ENCODE measurements around the gene RPL27A. TPM values are rescaled to one million over a fixed set of nuclear protein-coding genes. Genes with fewer than 3 reads are reported as not detected.

Gene RPL27A
- polyA plus RNA-seq, 1 of the 3 experiments (the other 2 are of a cell fraction): 1,162 TPM

DNA sequence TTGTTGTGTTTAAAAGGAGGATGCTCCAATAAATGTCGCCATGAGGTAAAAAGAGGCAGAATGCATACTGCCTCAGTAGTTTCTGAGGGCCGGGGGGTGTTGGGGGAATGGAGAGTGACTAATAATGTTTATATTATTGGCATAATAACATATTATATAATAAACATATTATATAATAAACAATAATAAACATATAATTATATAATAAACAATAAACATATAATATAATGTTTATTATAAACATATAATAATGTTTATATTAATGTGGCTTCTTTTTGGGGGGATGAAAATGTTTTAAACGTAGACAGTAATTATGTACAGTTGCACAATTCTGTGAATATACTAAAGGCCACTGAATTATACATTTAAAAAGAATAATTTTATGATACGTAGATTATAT lies 35.7 kb upstream of the RPL27A start:
- no peaks in the 10 kb centered on the region for H3K79me2 ChIP-seq (ENCODE audit: insufficient read depth)
- POLR2A ChIA-PET: no interaction called here
- H3K27ac ChIP-seq (ENCODE audit: low read depth in 2 of 2, low read length in 1 of 2): no peak overlapping the region
- CTCF ChIA-PET: interaction anchor here (0.9 kb wide), 1 partner anchor 15 kb away, joined by 4 read pairs; no protein-coding TSS in a partner anchor
- no peak overlapping the region for H3K9ac ChIP-seq
- no peaks in the 10 kb centered on the region; a peak in 1 of 4 replicates for H3K4me1 ChIP-seq (ENCODE audit: control insufficient read depth in 1 of 2, insufficient read depth in 2 of 2, low read depth in 1 of 2, low read length in 1 of 2)
- H3K36me3 ChIP-seq (replicated peaks in 1 of 2; ENCODE audit: control insufficient read depth in 1 of 2, insufficient read depth in 2 of 2, low read length in 1 of 2): peaks cover 8 to 42% of the 10 kb centered on the region in 2 experiments
- H3K4me2 ChIP-seq: no peak overlapping the region
- peaks cover 6% of the 10 kb centered on the region for H3F3A ChIP-seq (replicated peaks; ENCODE audit: insufficient read depth)
- no peaks in the 10 kb centered on the region for H3K9me2 ChIP-seq
- no peak overlapping the region for H3K4me3 ChIP-seq (ENCODE audit: low read depth in 2 of 2, low read length in 1 of 2)
- H2AFZ ChIP-seq (ENCODE audit: low read depth): no peak overlapping the region
- DNase-seq: no peak
- H4K20me1 ChIP-seq (ENCODE audit: insufficient read depth): no peaks in the 10 kb centered on the region
- H3K27me3 ChIP-seq (ENCODE audit: insufficient read depth): no peaks in the 10 kb centered on the region
- WGBS (ENCODE audit: low lambda C conversion rate): 94% methylated on average over 4 of the region's 4 CpGs
- H3K9me3 ChIP-seq: no peaks in the 10 kb centered on the region
- TF ChIP-seq MXI1 (IDR thresholded peaks at IDR 0.05; ENCODE audit: low read depth, low read length) (no peak), RAD21 (IDR thresholded peaks at IDR 0.05; ENCODE audit: low read length) (no peak), TCF12 (IDR thresholded peaks at IDR 0.05) (no peak), TAF1 (IDR thresholded peaks at IDR 0.05; ENCODE audit: borderline replicate concordance, low read depth, low read length) (no peak), NFIC (IDR thresholded peaks at IDR 0.05; ENCODE audit: borderline replicate concordance) (no peak), RCOR1 (IDR thresholded peaks at IDR 0.05; ENCODE audit: low read length) (no peak), REST (IDR thresholded peaks at IDR 0.05; ENCODE audit: low read depth, low read length) (no peak), SIN3A (IDR thresholded peaks at IDR 0.05; ENCODE audit: borderline replicate concordance, low read depth, low read length) (no peak), GATA2 (CRISPR knock-in tag; IDR thresholded peaks at IDR 0.05) (no peak), TEAD4 (IDR thresholded peaks at IDR 0.05; ENCODE audit: borderline replicate concordance, insufficient read depth) (no peak), FOXM1 (IDR thresholded peaks at IDR 0.05; ENCODE audit: low read depth) (no peak), RFX5 (IDR thresholded peaks at IDR 0.05; ENCODE audit: low read length) (no peak), SMC3 (IDR thresholded peaks at IDR 0.05; ENCODE audit: low read depth, low read length) (no peak)
- TF ChIP-seq, protein P1, sequence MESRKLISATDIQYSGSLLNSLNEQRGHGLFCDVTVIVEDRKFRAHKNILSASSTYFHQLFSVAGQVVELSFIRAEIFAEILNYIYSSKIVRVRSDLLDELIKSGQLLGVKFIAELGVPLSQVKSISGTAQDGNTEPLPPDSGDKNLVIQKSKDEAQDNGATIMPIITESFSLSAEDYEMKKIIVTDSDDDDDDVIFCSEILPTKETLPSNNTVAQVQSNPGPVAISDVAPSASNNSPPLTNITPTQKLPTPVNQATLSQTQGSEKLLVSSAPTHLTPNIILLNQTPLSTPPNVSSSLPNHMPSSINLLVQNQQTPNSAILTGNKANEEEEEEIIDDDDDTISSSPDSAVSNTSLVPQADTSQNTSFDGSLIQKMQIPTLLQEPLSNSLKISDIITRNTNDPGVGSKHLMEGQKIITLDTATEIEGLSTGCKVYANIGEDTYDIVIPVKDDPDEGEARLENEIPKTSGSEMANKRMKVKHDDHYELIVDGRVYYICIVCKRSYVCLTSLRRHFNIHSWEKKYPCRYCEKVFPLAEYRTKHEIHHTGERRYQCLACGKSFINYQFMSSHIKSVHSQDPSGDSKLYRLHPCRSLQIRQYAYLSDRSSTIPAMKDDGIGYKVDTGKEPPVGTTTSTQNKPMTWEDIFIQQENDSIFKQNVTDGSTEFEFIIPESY (IDR thresholded peaks at IDR 0.05; ENCODE audit: borderline replicate concordance, low read depth): no peak
- TF ChIP-seq, protein P2, sequence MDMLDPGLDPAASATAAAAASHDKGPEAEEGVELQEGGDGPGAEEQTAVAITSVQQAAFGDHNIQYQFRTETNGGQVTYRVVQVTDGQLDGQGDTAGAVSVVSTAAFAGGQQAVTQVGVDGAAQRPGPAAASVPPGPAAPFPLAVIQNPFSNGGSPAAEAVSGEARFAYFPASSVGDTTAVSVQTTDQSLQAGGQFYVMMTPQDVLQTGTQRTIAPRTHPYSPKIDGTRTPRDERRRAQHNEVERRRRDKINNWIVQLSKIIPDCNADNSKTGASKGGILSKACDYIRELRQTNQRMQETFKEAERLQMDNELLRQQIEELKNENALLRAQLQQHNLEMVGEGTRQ (IDR thresholded peaks at IDR 0.05; ENCODE audit: borderline replicate concordance, low read depth, low read length): no peak
